Cardiac septum (tissue), 1 donor: Measurements from ENCODE around the gene COPS3. TPM values are rescaled to one million over a fixed set of nuclear protein-coding genes. Genes with fewer than 3 reads are reported as not detected.
"Not testable (repeated sequence)": the region's sequence is repeated elsewhere in the genome, so short reads cannot be mapped to it uniquely, and the experiment has no call there.

Source experiments
- DNase-seq: peaks from one replicate; pipeline ENCODE4 v3.0.0-alpha.2; 2020; ENCODE audit warnings: low spot score
- intact Hi-C: fragments of 100-400 bp; cut with DNase I; formaldehyde crosslinking; loops from one replicate; pipeline ENCODE4 v1.14.0; 2022
- total RNA-seq: library from RNA; stranded (reverse); fragmentation: NEBNext Ultra II Directional; extraction: Animal tissue kit (Norgen Biotek cat#: 25700); gene quantifications from one replicate; pipeline ENCODE4 v1.2.1, GENCODE V29; 2021
- donor health status: DM: no; HTN: no; CAD: no.

COPS3 gene
- total RNA-seq, 1 donor from 2014 or later = 64.0 TPM

DNA sequence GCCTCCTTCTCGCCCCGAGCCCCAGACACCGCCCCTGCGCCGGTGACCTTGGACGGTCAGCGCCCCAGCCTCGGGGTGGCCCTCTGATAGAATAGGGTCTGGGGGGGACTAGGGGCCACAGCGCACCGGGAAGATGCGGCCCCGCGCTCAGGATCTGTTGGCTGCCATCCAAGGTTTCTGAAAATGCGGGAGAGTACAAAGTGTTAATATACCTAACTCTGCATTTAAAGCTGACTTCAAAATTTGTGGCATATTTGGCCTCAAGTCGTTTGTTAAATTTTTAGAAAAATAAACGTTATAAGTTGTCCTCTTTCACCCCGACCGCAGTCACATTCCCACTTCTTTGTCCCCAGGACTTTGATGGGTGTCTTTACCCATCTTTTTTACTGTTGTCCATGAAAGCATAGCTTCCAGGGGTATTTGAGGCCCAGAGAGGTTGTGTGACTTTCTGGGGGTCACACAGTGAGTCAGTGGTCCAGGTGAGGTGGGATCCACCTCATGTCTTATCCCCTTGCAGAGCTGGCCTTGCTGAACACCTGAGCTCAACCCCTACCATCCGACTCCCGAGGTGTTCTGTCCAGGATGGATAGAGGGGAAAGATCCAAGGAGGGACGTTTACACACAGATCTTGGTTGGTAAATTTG lies 22.9 kb upstream of the COPS3 start:
- intact Hi-C loops = loop anchor here (10.0 kb wide), 1 partner anchor 299 kb away; no protein-coding TSS in a partner anchor
- DNase-seq = no peak

DNA sequence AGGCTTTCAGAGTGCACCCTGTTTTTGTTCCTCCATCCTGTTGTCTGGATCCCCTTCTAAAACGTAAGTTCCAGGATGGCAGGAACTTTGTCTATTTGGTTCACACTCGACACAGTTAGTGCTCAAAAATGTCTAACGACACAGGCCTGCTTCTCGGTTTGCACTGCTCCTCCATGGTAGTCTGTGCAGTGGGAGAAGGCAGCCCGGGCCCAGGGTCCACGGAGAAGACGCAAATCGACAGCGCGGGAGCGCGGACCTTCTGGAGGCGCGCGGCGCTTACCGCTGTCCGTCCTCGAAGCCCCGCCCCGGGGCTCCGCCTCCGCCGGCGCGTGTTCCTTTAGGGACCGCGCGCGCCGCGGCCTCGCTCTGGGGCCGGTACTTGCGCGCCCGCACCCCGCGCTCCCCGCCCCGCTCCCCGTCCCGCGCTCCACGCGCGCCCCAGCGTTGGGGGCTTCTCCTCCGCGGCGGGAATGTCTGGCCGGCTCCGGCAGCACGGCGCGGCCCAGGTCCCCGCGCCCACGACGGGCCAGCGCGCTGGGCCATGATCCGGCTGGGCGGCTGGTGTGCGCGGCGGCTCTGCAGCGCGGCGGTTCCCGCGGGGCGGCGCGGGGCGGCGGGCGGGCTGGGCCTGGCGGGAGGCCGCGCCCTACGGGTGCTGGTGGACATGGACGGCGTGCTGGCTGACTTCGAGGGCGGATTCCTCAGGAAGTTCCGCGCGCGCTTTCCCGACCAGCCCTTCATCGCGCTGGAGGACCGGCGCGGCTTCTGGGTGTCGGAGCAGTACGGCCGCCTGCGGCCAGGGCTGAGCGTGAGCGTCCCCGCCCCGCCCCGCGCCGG lies 22.2 kb upstream of the COPS3 start, which contains the start of gene NT5M:
Gene NT5M (plus strand): TSS at position 364 of the 837 bp plus-strand sequence. CDS start 178 bp downstream, at position 542.
- intact Hi-C loops = loop anchor here (10.0 kb wide), 1 partner anchor 298 kb away; no protein-coding TSS in a partner anchor
- DNase-seq = peak; percentile 91

DNA sequence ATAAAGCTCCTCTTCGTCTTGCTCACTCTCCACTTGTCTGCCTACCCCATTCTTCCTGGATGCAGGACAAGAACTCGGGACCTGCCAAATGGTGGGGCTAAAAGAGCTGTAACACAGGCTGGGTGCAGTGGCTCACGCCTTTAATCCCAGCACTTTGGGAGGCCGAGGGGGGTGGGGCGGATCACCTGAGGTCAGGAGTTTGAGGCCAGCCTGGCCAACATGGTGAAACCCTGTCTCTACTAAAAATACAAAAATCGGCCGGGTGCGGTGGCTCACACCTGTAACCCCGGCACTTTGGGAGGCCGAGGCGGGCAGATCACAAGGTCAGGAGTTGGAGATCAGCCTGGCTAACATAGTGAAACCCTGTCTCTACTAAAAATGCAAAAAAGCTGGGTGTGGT lies 20.6 kb upstream of the COPS3 start:
- DNase-seq = not testable (repeated sequence)
- intact Hi-C loops = loop anchor here (10.0 kb wide), 1 partner anchor 297 kb away; no protein-coding TSS in a partner anchor

DNA sequence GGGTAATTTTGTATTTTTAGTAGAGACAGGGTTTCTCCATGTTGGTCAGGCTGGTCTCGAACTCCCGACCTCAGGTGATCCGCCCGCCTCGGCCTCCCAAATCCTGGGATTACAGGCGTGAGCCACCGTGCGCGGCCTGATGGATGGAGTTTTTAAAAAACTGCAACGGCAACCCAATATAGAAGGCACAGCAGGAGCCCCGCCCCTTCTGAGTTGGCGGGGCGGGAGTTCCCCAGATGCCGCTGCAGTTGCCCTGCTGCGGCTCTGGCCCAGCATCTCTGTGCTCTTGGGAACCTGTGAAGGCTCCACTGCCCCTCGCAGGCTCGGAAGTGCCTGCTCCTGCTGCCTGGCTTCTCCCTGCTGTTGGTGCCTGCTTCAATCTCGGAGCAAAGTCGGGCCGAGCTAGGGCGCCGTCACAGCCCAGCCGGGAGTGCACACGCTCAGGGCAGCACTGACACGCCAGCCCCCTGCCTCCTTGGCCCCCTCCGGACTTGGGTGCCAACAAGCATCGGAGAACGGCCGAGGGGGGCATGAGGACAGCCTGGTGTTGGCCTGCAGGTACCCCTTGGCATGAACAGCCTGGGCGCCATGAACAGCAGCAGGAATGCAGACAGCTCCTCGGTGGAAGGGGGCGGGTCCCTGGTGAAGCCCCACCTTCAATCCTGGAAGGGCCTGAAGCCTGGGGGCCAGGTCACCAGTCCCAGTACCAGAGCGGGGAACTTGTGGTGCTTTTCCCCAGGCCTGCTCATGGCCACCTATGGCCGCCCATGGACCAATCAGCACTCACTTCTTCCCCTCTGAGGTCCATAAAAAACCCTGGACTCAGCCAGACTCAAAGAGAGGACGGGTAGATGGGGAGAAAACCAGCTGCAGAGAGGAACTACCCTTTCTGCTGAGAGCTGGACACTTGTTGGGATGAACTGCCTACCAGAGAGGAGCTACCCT lies 19.9 kb upstream of the COPS3 start:
- peak; percentile 79 for DNase-seq
- intact Hi-C loops = loop anchor here (10.0 kb wide), 1 partner anchor 296 kb away; no protein-coding TSS in a partner anchor

DNA sequence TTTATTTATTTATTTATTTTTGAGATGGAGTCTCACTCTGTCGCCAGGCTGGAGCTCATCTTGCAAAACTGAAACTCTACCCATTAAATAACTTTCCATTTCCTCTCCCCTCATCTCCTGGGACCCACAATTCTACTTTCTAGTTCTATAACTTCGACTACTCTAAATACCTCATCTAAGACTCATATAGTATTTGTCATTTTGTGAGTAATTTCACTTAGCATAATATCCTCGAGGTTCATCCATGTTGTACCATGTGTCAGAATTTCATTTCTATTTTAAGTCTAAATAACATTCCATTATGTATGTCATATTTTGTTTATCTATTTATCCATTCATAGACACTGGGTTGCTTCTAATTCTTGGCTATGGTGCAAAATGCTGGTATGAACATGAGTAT lies 17.1 kb upstream of the COPS3 start:
- no peak for DNase-seq
- intact Hi-C loops = no loop called here

DNA sequence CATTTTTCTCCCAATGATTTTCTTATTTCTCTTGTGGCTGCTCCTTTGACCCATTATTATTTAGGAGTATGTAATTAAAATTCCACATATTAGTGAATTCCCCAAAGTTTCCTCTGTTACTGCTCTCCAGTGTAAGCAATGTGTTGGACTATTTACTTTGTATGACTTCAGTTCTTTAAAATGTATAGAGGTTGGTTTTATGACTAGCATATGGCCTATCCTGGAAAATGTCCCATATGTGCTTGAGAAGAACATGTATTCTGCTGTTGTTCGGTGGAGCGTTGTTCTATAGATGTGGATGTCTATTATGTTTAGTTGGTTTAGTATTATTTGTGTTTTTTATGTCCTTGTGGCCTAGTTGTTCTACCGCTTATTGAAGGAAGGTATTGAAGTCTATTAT lies 16.2 kb upstream of the COPS3 start:
- intact Hi-C loops = no loop called here
- DNase-seq = no peak

DNA sequence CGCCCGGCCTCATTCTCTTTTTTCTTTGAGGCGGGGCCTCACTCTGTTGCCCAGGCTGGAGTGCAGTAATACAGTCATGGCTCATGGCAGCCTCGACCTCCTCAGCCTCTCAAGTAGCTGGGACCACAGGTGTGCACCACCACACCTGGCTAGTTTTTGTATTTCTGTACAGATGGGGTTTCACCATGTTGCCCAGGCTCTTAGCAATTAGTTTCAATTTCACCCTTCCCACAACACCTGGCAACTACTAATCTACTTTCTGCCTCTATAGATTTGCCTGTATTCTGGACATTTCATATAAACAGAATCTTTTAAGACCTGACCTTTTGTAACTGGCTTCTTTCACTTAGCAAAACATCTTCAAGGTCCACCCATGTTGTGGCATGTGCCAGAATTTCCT lies 14.1 kb upstream of the COPS3 start:
- DNase-seq = no peak
- intact Hi-C loops = no loop called here

DNA sequence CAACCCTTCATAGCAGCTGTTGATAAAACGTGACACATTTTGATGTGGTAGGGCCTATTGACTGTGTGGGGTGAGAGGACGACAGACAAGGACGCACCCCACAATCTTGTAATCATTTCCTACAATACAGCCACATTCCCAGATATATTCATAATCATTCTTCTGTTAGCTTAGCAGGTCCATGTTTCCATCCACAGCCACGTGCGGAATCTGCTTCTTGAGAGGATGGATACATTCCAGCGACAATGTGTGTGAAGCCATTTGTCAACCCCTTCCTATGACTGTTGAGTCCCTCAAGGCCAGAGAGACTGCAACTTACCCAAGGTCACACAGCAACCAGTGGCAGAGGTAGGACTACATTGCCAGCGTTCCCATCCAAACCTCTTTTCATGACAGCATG lies 8.7 kb upstream of the COPS3 start:
- intact Hi-C loops = no loop called here

DNA sequence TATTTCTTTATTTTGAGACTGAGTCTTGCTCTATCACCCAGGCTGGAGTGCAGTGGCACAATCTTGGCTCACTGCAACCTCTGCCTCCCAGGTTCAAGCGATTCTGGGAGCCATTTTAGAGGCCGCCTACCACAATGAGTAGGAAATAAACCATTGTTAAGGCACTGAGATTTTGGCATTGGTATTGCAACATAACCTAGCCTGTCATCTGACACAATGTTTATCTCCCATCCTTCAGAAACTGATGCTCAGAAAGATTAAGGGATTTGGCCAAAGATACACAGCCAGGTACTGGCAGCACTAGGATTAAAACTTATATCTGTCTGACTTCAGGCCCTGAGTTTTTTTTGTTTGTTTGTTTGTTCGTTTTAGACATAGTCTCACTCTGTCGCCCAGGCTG lies 8.0 kb upstream of the COPS3 start:
- DNase-seq = no peak

More for the DNA sequence above, 8.7 kb upstream of the COPS3 start:
- DNase-seq = no peak

DNA sequence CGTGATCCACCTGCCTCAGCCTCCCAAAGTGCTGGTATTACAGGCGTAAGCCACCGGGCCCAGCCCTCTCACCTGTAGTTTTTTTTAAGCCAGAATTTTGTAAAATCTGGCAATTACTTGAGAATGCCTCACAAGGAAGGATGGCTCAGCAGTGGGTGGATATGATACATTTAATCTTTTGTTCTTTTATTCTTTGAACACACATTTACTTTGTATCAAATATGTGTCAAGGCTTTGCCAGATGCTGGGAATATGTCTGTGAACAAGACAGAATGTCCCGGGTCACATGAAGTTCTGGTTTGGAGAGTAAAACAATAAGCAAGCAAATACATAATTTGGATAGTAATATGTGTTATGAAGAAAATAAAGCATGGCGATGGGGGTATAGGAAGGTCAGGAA lies 4.9 kb upstream of the COPS3 start:
- intact Hi-C loops = no loop called here
- DNase-seq = no peak

More for the DNA sequence above, 8.0 kb upstream of the COPS3 start:
- intact Hi-C loops = no loop called here

DNA sequence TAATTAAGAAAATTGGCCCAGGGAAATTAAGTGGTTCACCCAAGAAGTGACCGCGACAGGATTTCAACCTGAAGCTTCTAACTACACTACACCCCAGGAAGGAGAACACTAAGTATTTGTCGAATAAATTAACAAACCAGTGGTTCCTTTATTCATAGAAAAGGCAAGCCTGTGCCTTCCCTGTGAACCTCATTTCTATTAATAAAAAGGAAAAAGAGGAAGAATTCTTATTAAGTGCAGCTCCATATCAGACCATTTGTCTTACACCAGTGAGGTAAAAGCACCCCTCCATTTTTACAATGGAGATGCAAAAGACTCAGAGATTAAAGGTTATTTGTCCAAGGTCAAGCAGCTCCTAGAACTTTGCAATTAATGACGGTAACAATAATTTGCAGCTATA lies 1.7 kb downstream of the COPS3 start:
- no peak for DNase-seq
- intact Hi-C loops = no loop called here

DNA sequence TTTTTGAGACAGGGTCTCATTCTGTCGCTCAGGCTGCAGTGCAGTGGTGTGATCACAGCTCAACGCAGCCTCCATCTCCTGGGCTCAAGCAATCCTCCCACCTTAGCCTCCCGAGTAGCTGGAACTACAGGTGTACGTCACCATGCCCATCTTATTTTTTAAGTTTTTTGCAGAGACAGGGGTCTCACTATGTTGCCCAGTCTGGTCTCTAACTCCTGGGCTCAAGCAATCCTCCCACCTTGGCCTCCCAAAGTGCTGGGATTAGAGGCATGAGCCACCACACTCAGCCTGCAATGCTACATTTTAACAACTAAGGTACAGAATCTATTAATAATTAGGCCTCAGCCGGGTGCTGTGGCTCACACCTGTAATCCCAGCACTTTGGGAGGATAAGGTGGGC lies 3.6 kb downstream of the COPS3 start:
- intact Hi-C loops, DNase-seq: not testable (repeated sequence)

DNA sequence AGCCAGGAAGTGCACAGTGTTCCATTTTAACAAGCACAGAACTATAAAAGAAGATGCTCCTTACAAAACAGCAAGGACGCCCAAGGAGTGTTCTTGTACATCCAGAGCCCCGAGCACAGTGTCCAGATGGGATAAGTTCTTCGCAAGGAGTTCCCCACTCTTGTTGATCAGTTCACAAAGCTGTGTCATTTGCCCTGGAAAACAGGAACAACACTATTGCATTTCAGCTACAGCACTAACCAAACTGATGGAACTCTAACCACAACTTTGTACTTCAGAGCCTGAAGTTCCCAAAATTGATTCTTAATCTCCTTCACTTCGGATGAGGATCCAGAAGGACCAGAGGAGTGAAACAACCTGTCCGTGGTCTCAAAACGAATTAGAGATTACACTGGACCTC lies 5.1 kb downstream of the COPS3 start:
- no peak for DNase-seq
- intact Hi-C loops = no loop called here

DNA sequence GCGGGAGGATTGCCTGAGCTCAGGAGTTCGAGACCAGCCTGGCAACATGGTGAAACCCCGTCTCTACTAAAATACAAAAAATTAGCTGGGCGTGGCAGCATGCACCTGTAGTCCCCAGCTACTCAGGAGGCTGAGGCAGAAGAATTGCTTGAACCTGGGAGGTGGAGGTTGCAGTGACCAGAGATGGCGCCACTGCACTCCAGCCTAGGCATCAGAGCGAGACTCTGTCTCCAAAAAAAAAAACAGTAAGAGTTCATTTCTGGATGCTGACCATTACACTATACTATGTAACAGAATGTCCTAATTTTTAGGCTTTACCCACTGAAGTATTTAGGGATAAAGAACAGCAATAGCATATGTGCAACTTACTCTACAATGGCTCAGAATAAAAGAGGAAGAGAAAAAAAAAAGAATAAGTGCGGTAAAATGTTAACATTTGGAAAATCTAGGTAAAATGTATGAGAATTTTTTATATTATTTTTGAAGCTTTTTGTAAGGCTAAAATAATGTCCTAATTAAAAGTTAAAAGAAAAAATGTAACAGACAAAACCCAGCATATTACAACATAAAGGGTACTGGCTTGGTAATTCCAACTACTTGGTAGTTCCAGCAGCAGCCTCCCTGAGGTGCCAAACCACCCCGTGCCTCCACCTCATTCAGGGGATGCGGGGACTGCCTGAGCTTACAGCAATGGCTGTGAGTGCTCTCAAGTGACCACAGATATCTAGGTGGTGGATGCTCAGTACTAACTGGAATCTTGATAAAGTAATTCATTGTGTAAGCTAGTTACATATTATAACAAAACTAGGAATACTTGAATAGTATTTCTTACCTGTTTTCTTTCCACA lies 10.9 kb downstream of the COPS3 start:
- intact Hi-C loops = no loop called here
- DNase-seq = no peak

DNA sequence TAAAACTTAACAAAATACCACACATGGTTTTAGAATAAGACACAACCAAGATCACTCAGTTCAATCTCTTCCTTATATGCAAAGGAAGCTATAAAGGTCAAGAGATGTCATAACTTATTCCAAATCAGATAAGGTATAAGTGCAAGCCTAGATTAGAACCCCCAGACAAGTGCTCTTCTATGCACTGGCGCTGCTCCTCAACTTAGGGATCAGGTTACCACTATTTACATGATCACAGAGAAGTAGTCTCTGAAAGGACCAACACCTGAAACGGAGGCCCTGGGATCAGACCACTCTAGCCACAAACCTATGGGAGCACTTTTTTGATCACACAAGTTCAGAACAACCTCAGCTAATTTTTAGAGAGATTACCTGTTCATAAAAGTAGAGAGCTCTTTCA lies 16.6 kb downstream of the COPS3 start:
- intact Hi-C loops = no loop called here
- DNase-seq = no peak

DNA sequence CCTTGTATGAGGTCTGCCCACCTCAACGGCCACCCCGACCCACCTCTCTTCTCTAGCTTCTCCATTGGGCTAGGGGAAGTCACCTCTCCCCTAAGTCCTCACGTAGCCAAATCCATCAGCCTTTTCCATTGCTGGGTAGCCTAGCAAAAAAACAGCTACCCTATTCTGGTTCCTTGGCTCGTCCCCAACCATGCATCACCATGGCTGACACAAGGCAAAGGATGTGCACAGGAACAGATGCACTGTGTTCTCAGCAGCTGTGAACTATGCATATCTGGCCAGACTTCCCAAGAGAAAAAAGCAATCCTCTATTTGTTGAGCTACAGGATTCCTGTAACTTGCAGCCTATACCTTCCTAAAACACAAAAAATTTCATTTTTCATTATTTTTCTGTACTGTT lies 22.0 kb downstream of the COPS3 start:
- intact Hi-C loops = no loop called here
- DNase-seq = no peak

DNA sequence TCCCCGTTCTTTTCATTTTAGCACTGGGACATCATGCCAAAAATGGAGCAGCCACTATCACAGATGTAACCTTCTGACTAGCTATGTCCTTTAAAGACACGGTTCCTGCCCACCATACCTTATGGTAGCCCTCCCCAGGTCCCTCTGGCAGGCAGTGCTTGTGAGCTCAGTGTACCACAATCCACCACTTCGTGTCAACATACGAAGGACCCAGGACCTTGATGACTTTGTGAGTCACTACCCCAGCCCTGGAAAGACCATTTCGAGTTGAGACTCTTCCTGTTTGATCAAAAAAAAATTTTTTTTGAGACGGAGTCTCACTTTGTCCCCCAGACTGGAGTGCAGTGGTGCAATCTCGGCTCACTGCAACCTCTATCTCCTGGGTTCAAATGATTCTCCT lies 23.0 kb downstream of the COPS3 start:
- DNase-seq = no peak
- intact Hi-C loops = no loop called here

DNA sequence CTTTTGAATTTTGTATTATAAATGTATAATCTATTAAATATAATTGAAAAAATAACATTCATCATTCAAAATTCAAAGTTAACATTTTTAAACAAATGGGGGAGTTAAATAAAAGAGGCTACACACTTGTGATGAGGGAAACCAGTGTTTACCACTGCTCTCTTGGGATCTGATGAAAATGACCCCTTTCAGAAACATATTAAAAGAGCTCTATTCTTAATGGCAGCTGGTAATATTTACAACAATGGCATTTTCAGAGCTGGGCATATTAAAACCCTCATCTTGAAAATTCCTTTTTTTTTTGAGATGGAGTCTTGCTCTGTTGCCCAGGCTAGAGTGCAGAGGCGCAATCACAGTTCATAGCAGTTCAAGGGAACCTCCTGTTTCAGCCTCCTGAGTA lies 24.7 kb downstream of the COPS3 start:
- no peak for DNase-seq
- intact Hi-C loops = no loop called here

DNA sequence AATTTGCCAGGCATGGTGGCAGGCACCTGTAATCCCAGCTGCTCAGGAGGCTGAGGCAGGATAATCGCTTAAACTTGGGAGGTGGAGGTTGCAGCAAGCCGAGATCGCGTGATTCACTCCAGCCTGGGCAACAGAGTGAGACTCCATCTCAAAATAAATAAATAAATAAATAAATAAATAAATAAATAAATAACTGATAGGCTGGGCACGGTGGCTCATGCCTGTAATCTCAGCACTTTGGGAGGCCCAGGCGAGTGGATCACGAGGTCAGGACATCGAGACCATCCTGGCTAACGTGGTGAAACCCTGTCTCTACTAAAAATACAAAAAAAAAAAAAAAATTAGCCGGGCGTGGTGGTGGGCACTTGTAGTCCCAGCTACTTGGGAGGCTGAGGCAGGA lies 25.4 kb downstream of the COPS3 start:
- DNase-seq, intact Hi-C loops: not testable (repeated sequence)
